ENCODE data around the gene GGT6.

DNA sequence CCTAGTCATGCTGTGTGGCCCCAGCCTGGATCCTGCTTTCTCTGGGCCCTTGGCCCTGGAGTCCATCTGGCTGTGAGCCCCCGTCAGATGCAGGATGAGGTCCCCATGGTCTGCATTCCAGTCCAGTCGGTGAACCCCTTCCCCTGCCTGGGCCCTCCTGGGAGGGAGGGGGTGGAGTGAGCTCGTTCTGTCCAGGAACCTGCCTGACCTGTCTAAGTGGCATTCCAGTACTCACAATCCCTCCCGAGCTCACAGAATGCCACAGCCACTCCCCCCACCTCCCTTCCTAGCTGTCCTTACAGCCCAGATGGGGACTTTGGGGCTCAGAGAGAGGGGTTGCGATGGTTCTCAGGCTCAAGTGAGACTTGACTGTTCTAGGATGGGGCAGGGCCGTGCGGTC lies 46.2 kb downstream of the GGT6 start:
- TF ChIP-seq, protein P1, sequence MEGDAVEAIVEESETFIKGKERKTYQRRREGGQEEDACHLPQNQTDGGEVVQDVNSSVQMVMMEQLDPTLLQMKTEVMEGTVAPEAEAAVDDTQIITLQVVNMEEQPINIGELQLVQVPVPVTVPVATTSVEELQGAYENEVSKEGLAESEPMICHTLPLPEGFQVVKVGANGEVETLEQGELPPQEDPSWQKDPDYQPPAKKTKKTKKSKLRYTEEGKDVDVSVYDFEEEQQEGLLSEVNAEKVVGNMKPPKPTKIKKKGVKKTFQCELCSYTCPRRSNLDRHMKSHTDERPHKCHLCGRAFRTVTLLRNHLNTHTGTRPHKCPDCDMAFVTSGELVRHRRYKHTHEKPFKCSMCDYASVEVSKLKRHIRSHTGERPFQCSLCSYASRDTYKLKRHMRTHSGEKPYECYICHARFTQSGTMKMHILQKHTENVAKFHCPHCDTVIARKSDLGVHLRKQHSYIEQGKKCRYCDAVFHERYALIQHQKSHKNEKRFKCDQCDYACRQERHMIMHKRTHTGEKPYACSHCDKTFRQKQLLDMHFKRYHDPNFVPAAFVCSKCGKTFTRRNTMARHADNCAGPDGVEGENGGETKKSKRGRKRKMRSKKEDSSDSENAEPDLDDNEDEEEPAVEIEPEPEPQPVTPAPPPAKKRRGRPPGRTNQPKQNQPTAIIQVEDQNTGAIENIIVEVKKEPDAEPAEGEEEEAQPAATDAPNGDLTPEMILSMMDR (IDR thresholded peaks at IDR 0.05; ENCODE audit: low read length), result no peak
- no peak for TF ChIP-seq EZH2 (IDR thresholded peaks at IDR 0.05; ENCODE audit: borderline replicate concordance, low read length)

Measured in OCI-LY1 (cell line).